ENCODE data around the gene TUBB8.

- TF ChIP-seq CTCF (IDR thresholded peaks at IDR 0.05) (no peak), POLR2AphosphoS5 (IDR thresholded peaks at IDR 0.05) (no peak), POLR2A (IDR thresholded peaks at IDR 0.05) (no peak), EP300 (IDR thresholded peaks at IDR 0.05) (no peak)
Observed at GRCh38 chr10:91313-91712, 42.2 kb upstream of the TUBB8 start.

Measured in stomach (tissue), 4 donors.